Caco-2 (cell line): ENCODE data around the gene TPSD1. TPM values are rescaled to one million over a fixed set of nuclear protein-coding genes. Genes with fewer than 3 reads are reported as not detected.
"Not testable (repeated sequence)": the region's sequence is repeated elsewhere in the genome, so short reads cannot be mapped to it uniquely, and the experiment has no call there.

Experiments used
- Bru-seq: library from RNA; stranded (reverse); fragments of 400-500 nt; gene quantifications from one replicate; lab custom pipeline; 2021; lab: Mats Ljungman, UMichigan
- BruChase-seq, 2 experiments: library from RNA; stranded (reverse); fragments of 400-500 nt; gene quantifications; one replicate each; lab custom pipeline; 2021; lab: Mats Ljungman, UMichigan
- BruUV-seq: library from RNA; stranded (reverse); fragments of 400-500 nt; replicated peaks from 2 replicates; lab custom pipeline; 2021; lab: Mats Ljungman, UMichigan
- CTCF ChIA-PET: fragments of 300-600 bp; sonication (Branson Sonifier 250); formaldehyde crosslinking; loops from one replicate; lab custom pipeline; 2022; ENCODE audit warnings: antibody characterized with exemption; lab: Charles Lee
- POLR2A ChIA-PET: fragments of 300-600 bp; sonication (Branson Sonifier 250); formaldehyde crosslinking; loops from one replicate; lab custom pipeline; 2022; ENCODE audit warnings: antibody characterized with exemption; lab: Charles Lee
- DNase-seq, 2 experiments: peaks; one replicate each; pipeline versions ENCODE4 v3.0.0 to v3.0.0-alpha.2; 2020 to 2022
- H3K27me3 ChIP-seq: replicated peaks from 2 replicates; pipeline ENCODE4 v1.6.0; 2011; ENCODE audit warnings: low read length; ENCODE audit not compliant: control insufficient read depth, insufficient read depth
- H3K36me3 ChIP-seq: 2 replicates; pipeline ENCODE4 v1.5.1; 2011; ENCODE audit warnings: low read length; ENCODE audit not compliant: control insufficient read depth, insufficient read depth
- H3K4me1 ChIP-seq: fragments of 250-450 bp; sonication (Bioruptor Pico); 2 replicates; pipeline ENCODE4 v1.5.1; 2020; ENCODE audit warnings: mild to moderate bottlenecking
- H3K4me3 ChIP-seq: 2 replicates; pipeline ENCODE4 v1.5.1; 2011; ENCODE audit warnings: low read depth, mild to moderate bottlenecking, control low read depth, low read length
- H3K9me3 ChIP-seq: fragments of 250-450 bp; sonication (Bioruptor Pico); 2 replicates; pipeline ENCODE4 v1.5.1; 2020; ENCODE audit warnings: mild to moderate bottlenecking, moderate library complexity
- H3K27ac Mint-ChIP-seq: one replicate; pipeline ENCODE4 v1.8.0; 2022; ENCODE audit warnings: mixed read lengths; ENCODE audit not compliant: unreplicated experiment
- H3K27me3 Mint-ChIP-seq: one replicate; pipeline ENCODE4 v1.8.0; 2022; ENCODE audit warnings: mixed read lengths; ENCODE audit not compliant: insufficient read depth, unreplicated experiment
- H3K36me3 Mint-ChIP-seq: one replicate; pipeline ENCODE4 v1.8.0; 2022; ENCODE audit warnings: mild to moderate bottlenecking, mixed read lengths; ENCODE audit not compliant: insufficient read depth, unreplicated experiment
- H3K4me1 Mint-ChIP-seq: one replicate; pipeline ENCODE4 v1.8.0; 2022; ENCODE audit warnings: low read depth, mixed read lengths; ENCODE audit not compliant: unreplicated experiment
- H3K4me3 Mint-ChIP-seq: one replicate; pipeline ENCODE4 v1.8.0; 2022; ENCODE audit warnings: mild to moderate bottlenecking, moderate library complexity, mixed read lengths; ENCODE audit not compliant: unreplicated experiment
- H3K9me3 Mint-ChIP-seq: one replicate; pipeline ENCODE4 v1.8.0; 2022; ENCODE audit warnings: mixed read lengths; ENCODE audit not compliant: unreplicated experiment
- CTCF ChIP-seq, 2 experiments: fragments of 200-600 bp in 1 of 2; IDR thresholded peaks; 1 replicate in 1 of 2; 2 replicates in 1 of 2; pipeline versions ENCODE4 v1.5.1 to v1.8.0; 2011 to 2022; ENCODE audit warnings: antibody characterized with exemption in 1 of 2, control low read depth in 1 of 2, inconsistent platforms in 1 of 2, low read depth in 1 of 2, low read length in 1 of 2, mild to moderate bottlenecking in 1 of 2, moderate library complexity in 1 of 2; ENCODE audit not compliant: insufficient read depth in 1 of 2, severe bottlenecking in 1 of 2, unreplicated experiment in 1 of 2
- intact Hi-C: fragments of 100-400 bp; cut with micrococcal nuclease; formaldehyde crosslinking; loops from one replicate; pipeline ENCODE4 v1.10.0; 2022; ENCODE audit not compliant: unreplicated experiment
- long read RNA-seq: library from polyadenylated mRNA; stranded (forward); transcript quantifications from one replicate; pipeline ENCODE4 v2.0.0, GENCODE V29; 2022
- total RNA-seq: library from RNA; stranded (reverse); gene quantifications from 2 replicates; pipeline ENCODE4 v1.2.3, GENCODE V29; 2022

Gene TPSD1
- total RNA-seq (not detected in 2 replicates), Bru-seq, nascent RNA (not detected), BruChase-seq, experiment 1, labeled RNA remaining after a 2-hour chase (not detected), BruChase-seq, experiment 2, labeled RNA remaining after a 6-hour chase (not detected)
- long read RNA-seq: 0 reads

- BruUV-seq, H3K4me1 ChIP-seq, DNase-seq, H3K27ac Mint-ChIP-seq, H3K36me3 Mint-ChIP-seq, H3K4me3 Mint-ChIP-seq, H3K27me3 ChIP-seq, POLR2A ChIA-PET, H3K9me3 Mint-ChIP-seq, H3K36me3 ChIP-seq, H3K9me3 ChIP-seq, H3K4me3 ChIP-seq, H3K27me3 Mint-ChIP-seq, H3K4me1 Mint-ChIP-seq, intact Hi-C loops: not testable (repeated sequence)
- CTCF ChIA-PET: interaction anchor here (0.7 kb wide), 1 partner anchor 42 kb away, joined by 3 read pairs; no protein-coding TSS in a partner anchor
These were observed at the start of gene TPSD1 for GRCh38 chr16:1255276-1256122. Gene TPSD1, plus strand, starts transcription at chr16:1256069. Its CDS starts 212 bp downstream, at chr16:1256281.

- Histone ChIP-seq H3K27me3 (no peaks in the 10 kb centered on the region), H3K9me3 (no peaks in the 10 kb centered on the region), H3K4me1 (no peaks in the 10 kb centered on the region), H3K4me3 (no peak overlapping the region), H3K36me3 (no peaks in the 10 kb centered on the region)
- no TSS peak for BruUV-seq
- no peak overlapping the region for H3K4me3 Mint-ChIP-seq
- peaks cover 8% of the 10 kb centered on the region for H3K36me3 Mint-ChIP-seq
- intact Hi-C loops: no loop called here
- POLR2A ChIA-PET: no interaction called here
- H3K4me1 Mint-ChIP-seq: no peaks in the 10 kb centered on the region
- H3K27ac Mint-ChIP-seq: no peak overlapping the region
- no peak for TF ChIP-seq CTCF (IDR thresholded peaks at IDR 0.05; ENCODE audit: insufficient read depth in 1 of 2, low read depth in 1 of 2, low read length in 1 of 2, severe bottlenecking in 1 of 2, unreplicated experiment in 1 of 2)
- H3K27me3 Mint-ChIP-seq: no peaks in the 10 kb centered on the region
- DNase-seq: no peak
- H3K9me3 Mint-ChIP-seq: no peaks in the 10 kb centered on the region
- CTCF ChIA-PET: no interaction called here
These were observed 49.5 kb upstream of the TPSD1 start for GRCh38 chr16:1206326-1206725.

GRCh38 chr16:1206786-1207185 is 49.1 kb upstream of the TPSD1 start:
- Mint-ChIP-seq H3K4me3 (no peak overlapping the region), H3K9me3 (no peaks in the 10 kb centered on the region), H3K4me1 (no peaks in the 10 kb centered on the region), H3K27ac (no peak overlapping the region), H3K27me3 (no peaks in the 10 kb centered on the region), H3K36me3 (peaks cover 8% of the 10 kb centered on the region)
- Histone ChIP-seq H3K9me3 (no peaks in the 10 kb centered on the region), H3K36me3 (no peaks in the 10 kb centered on the region), H3K4me1 (no peaks in the 10 kb centered on the region), H3K4me3 (no peak overlapping the region), H3K27me3 (no peaks in the 10 kb centered on the region)
- BruUV-seq: no TSS peak
- POLR2A ChIA-PET: no interaction called here
- no peak for TF ChIP-seq CTCF (IDR thresholded peaks at IDR 0.05; ENCODE audit: insufficient read depth in 1 of 2, low read depth in 1 of 2, low read length in 1 of 2, severe bottlenecking in 1 of 2, unreplicated experiment in 1 of 2)
- CTCF ChIA-PET: no interaction called here
- intact Hi-C loops: no loop called here
- no peak for DNase-seq
